GM08714 (cell line): ENCODE data around the gene PNMA6A.
"Not testable (repeated sequence)": the region's sequence is repeated elsewhere in the genome, so short reads cannot be mapped to it uniquely, and the experiment has no call there.

Experiments used
- H3K4me3 ChIP-seq: fragments of 200-500 bp; sonication (Bioruptor generic); 2 replicates; pipeline ENCODE4 v1.5.1; 2014; ENCODE audit warnings: mild to moderate bottlenecking, low read length, inconsistent platforms
- ZNF274 ChIP-seq: IDR thresholded peaks from 2 replicates; pipeline ENCODE4 v1.6.1; 2012; ENCODE audit warnings: mild to moderate bottlenecking, low read depth, low read length

Gene PNMA6A

GRCh38 chrX:153063315-153063714 lies 8.9 kb upstream of the PNMA6A start:
- H3K4me3 ChIP-seq, result no peak overlapping the region
- TF ChIP-seq ZNF274, result no peak

- no peak for TF ChIP-seq ZNF274
- H3K4me3 ChIP-seq, result no peak overlapping the region
These were observed 8.2 kb upstream of the PNMA6A start for GRCh38 chrX:153064061-153064460.

- TF ChIP-seq ZNF274, result no peak
- no peak overlapping the region for H3K4me3 ChIP-seq
These were observed 6.9 kb upstream of the PNMA6A start for GRCh38 chrX:153065389-153065788.

DNA sequence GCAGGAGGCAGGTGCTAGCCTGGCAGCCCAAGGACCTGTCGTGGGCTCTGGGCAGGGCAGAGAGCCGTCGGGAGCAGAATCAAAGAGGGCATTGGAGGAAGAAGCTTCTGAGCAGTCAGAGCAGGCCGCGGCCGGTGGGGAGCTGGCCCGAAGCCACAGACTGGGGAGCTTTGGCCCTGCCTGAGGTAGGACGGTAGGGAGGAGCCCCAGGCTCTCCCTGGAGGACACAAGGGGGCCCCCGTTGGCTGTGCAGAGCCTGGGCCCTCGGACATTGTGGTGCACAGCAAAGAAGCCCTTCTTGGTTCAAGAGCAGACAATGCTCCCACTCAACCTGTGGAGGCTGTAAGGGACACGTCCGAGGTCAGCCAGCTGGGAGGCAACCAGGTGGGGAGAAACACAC lies 5.9 kb upstream of the PNMA6A start:
- not testable (repeated sequence) for H3K4me3 ChIP-seq

- H3K4me3 ChIP-seq, result not testable (repeated sequence)
These were observed 1.1 kb downstream of the PNMA6A start for GRCh38 chrX:153073331-153073730.

DNA sequence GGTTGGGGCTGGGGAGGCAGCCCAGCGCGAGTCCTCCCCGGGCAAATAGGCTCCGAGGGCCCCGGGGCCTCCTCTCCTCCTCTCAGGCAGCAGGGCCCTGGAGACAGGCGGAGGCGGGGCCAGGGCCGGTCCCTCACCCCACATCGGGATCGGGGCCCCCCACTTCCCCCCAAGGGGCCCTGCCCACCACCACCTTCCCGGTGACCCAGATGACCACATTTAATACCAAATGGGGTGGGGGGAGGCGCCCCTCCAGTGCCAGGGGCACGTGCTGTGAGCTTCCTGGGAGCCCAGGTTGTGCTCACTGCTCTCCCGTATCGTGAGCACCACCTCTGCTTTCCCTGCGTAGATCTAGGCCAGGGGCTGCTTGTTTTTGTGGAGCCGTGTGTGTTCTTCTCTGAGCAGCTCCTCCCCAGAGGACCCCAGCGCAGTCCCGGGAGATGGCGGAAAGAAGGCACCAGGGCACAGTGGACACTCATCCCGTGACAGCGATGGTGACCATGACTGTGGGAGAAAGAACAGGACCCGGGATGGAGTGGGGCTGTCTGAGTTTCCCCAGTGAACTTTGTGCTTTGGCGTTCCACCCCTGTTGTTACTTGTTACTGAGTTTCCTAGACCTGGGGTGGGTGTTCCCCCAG lies 2.1 kb downstream of the PNMA6A start:
- H3K4me3 ChIP-seq, result no peak overlapping the region
- no peak for TF ChIP-seq ZNF274

DNA sequence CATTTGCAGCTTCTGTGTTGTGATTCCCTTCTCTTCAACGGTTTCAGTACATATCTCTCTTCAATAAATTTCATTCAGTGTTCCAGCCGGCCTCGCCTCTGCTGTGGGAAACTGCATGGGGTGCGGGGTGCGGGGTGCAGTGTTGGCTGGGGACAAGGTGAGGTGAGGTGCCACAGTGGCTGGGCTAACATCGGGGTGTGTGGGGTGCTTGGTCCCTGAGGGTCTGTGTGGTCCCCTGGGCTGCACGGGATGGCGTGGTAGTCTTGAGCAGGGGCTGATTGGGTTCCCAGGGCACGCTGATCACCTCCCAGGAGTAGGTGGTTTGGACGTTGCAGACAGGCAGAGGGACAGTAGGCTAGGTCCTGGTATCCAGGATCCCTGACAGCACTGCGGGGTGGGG lies 2.7 kb downstream of the PNMA6A start:
- no peak overlapping the region for H3K4me3 ChIP-seq
- no peak for TF ChIP-seq ZNF274

DNA sequence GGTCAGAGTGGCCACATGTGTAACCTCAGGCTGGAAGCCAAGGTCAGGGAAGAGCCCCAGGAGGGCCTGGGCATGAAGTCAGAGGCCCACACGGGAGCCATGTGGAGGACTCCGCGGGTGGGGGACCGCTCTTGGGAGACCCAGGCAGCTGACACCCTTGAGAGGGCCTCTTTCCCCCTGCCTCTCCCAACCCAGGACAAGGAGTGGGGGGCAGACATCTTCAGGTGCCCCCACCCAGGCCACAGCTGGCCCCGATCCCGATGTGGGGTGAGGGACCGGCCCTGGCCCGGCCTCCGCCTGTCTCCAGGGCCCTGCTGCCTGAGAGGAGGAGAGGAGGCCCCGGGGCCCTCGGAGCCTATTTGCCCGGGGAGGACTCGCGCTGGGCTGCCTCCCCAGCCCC lies 3.1 kb downstream of the PNMA6A start:
- no peak for TF ChIP-seq ZNF274
- no peak overlapping the region for H3K4me3 ChIP-seq

- not testable (repeated sequence) for H3K4me3 ChIP-seq
These were observed 5.3 kb downstream of the PNMA6A start for GRCh38 chrX:153077437-153078135.

DNA sequence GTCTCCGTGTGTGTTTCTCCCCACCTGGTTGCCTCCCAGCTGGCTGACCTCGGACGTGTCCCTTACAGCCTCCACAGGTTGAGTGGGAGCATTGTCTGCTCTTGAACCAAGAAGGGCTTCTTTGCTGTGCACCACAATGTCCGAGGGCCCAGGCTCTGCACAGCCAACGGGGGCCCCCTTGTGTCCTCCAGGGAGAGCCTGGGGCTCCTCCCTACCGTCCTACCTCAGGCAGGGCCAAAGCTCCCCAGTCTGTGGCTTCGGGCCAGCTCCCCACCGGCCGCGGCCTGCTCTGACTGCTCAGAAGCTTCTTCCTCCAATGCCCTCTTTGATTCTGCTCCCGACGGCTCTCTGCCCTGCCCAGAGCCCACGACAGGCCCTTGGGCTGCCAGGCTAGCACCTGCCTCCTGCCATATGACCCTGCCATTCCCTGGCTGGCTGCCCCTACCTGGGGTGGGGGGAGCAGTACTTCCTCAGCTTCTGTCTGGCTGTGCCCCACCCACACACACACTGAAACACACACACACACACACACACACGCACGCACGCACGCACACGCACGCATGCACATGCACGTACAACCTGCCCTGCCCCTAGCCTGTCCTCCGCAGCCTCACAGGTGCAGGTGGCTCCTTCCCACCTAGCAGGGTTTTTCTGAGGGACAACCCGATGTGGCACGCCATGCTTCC lies 11.1 kb downstream of the PNMA6A start:
- not testable (repeated sequence) for H3K4me3 ChIP-seq

DNA sequence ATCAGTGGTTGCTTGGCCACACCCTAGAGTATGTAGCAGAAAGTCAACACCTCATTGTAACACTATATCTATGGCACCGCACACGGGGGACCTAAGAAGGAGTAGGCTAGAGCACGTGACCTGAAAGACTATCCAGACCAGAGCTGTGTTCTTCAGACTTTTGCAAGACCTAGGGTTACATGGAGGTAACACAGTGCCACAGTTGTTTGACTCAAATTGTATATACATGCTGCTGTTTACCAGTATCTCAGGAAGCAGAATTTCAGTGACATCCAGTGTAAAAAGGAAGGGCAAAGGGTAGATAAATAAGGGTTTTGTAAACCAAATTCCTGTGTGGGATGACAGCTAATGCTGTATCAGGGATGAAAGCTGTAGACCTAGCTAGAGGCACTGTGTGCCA lies 30.2 kb downstream of the PNMA6A start:
- H3K4me3 ChIP-seq, result no peak overlapping the region
- no peak for TF ChIP-seq ZNF274

- not testable (repeated sequence) for H3K4me3 ChIP-seq
These were observed 32.7 kb downstream of the PNMA6A start for GRCh38 chrX:153104959-153105358.

- not testable (repeated sequence) for H3K4me3 ChIP-seq
These were observed 34.0 kb downstream of the PNMA6A start for GRCh38 chrX:153106092-153106801.

- not testable (repeated sequence) for H3K4me3 ChIP-seq
These were observed 38.5 kb downstream of the PNMA6A start for GRCh38 chrX:153110735-153111134.

DNA sequence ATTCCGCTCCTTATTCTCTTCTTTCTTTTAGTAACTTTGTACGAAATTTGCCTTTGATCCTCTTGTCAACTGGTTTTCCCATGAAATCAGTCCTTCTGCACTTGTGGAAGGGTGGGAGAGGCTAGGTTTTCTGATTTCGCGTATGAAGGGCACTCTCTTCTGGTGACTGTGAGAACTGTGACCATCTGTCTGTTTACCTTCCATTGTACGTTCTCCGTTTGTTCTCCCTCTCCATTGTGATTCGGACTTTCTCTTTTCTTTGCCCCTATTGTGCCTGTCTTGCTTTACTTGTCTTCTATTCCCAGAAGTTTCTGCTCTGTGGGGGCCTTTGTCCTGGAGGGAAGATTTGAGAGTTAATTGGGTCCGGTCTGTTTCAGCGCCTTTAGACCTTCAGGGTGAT lies 41.6 kb downstream of the PNMA6A start:
- H3K4me3 ChIP-seq, result not testable (repeated sequence)

- not testable (repeated sequence) for H3K4me3 ChIP-seq
These were observed 45.5 kb downstream of the PNMA6A start for GRCh38 chrX:153117754-153118153.

DNA sequence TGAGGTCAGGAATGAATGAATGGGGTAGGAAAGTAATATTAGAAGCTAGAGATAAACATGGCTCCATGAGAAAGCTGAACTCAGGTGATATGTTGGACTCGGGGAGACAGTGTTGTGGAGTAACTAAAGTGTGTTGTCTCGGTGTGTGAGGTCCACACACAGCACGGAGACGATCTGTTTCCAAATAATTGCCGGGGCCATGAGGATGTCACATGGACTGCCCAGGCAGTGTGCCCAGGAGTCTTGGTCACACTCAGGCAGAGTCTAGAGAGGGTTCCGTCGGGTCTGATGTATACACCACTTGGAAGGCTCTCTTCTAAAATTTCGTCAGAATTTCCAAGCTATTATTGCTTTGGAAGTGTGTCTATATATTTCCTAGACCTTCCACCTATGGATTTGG lies 48.0 kb downstream of the PNMA6A start:
- H3K4me3 ChIP-seq, result not testable (repeated sequence)

DNA sequence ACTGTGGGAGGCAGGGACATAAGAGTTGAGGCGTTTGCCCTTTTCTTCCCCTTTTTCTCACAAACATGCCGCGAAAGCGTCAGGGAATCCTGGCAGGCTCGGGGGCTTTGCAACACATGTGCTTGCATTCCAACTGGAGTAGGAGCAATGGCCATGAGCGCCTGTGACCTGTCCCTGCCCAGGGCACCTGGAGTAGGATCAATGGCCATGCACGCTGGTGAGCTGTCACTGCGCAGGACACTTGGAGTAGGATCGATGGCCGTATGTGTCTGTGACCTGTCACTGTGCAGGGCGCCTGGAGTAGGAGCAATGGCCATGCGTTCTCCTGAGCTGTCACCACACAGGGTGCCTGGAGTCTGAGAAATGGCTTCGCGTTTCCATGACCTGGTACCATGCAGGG lies 51.2 kb downstream of the PNMA6A start:
- H3K4me3 ChIP-seq, result not testable (repeated sequence)
